Measurements from ENCODE around the gene CEBPZ.

GRCh38 chr2:37198681-37199065 is 32.7 kb downstream of the CEBPZ start:
- TF ChIP-seq SP1 (IDR thresholded peaks at IDR 0.05) = no peak
- TF ChIP-seq HDGF (IDR thresholded peaks at IDR 0.05; ENCODE audit: borderline replicate concordance) = no peak

Data from HEK293T (cell line).